ENCODE data around the gene HM13. TPM values are rescaled to one million over a fixed set of nuclear protein-coding genes. Genes with fewer than 3 reads are reported as not detected.

Gene HM13
- total RNA-seq, 4 donors from 2014 or later, result 48.2 to 99.6 (median 58.1) TPM

DNA sequence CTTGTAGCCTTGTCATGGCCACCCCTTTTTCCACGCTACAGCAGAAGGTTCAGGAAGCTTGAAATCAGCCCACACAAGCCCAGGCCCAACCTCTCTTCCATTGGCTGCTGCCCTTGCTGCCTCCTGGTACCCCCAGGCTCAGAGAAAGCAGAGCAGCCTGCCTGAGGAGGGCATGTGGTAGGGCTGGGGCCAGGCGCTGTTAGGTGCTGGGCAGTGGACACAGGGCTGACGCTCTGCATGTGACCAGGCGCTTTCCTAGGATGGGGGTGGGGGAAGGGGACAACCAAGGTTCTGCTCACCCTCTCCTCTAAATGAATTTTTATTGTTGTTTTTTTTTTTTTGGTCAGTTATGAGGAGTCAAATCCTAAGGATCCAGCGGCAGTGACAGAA, 54.5 kb downstream of the HM13 start:
- TF ChIP-seq, protein P1, sequence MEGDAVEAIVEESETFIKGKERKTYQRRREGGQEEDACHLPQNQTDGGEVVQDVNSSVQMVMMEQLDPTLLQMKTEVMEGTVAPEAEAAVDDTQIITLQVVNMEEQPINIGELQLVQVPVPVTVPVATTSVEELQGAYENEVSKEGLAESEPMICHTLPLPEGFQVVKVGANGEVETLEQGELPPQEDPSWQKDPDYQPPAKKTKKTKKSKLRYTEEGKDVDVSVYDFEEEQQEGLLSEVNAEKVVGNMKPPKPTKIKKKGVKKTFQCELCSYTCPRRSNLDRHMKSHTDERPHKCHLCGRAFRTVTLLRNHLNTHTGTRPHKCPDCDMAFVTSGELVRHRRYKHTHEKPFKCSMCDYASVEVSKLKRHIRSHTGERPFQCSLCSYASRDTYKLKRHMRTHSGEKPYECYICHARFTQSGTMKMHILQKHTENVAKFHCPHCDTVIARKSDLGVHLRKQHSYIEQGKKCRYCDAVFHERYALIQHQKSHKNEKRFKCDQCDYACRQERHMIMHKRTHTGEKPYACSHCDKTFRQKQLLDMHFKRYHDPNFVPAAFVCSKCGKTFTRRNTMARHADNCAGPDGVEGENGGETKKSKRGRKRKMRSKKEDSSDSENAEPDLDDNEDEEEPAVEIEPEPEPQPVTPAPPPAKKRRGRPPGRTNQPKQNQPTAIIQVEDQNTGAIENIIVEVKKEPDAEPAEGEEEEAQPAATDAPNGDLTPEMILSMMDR (IDR thresholded peaks at IDR 0.05; ENCODE audit: low read depth), result no peak

DNA sequence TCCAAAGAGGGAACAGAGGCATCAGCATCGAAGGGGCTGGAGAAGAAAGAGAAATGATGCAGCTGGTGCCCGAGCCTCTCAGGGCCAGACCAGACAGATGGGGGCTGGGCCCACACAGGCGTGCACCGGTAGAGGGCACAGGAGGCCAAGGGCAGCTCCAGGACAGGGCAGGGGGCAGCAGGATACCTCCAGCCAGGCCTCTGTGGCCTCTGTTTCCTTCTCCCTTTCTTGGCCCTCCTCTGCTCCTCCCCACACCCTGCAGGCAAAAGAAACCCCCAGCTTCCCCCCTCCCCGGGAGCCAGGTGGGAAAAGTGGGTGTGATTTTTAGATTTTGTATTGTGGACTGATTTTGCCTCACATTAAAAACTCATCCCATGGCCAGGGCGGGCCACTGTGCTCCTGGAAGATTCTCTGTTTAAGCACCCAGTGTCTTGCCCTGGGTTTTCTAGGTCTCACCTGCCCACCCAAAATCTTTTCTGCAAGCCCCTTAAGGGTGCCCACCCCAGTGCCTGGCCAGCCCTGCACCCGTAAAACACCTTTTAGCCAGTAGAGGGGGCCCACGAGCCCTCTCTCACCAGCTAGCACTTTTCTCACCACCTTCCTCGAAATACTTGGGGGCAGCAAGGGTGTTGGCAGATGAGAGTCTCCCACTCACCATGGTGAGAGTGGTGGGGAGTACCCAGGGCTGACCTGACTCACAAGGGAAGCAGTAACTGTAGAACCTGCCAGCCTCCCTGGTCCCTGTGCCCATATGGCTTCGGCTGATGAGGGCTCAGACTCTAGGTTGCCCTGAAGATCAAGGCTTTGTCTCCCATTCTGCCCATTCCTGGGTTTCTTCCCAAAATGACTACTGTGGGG, 55.1 kb downstream of the HM13 start:
- TF ChIP-seq, protein P1 (IDR thresholded peaks at IDR 0.05; ENCODE audit: low read depth), result no peak

DNA sequence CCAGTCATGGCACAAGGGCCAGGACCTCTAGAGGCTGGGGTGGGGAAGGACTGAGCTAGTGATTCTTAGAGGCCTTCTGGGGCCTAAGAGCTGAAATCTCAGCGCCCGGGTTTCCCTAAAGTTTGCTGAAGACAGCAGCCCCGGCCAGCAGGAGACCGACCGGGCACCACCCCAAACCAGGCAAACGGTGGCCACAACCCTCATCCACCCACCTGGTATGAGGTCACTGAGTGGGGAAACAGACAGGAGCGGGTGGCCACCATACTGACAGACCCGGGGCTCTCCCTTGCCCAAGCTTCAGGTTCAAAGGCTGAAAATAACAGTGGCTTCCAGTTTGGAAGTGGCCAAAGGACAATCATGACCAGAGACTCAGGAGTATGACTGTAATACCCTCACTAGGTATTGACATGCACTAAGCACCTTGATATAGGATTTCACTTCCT, 55.8 kb downstream of the HM13 start:
- TF ChIP-seq, protein P1 (IDR thresholded peaks at IDR 0.05; ENCODE audit: low read depth), result no peak

DNA sequence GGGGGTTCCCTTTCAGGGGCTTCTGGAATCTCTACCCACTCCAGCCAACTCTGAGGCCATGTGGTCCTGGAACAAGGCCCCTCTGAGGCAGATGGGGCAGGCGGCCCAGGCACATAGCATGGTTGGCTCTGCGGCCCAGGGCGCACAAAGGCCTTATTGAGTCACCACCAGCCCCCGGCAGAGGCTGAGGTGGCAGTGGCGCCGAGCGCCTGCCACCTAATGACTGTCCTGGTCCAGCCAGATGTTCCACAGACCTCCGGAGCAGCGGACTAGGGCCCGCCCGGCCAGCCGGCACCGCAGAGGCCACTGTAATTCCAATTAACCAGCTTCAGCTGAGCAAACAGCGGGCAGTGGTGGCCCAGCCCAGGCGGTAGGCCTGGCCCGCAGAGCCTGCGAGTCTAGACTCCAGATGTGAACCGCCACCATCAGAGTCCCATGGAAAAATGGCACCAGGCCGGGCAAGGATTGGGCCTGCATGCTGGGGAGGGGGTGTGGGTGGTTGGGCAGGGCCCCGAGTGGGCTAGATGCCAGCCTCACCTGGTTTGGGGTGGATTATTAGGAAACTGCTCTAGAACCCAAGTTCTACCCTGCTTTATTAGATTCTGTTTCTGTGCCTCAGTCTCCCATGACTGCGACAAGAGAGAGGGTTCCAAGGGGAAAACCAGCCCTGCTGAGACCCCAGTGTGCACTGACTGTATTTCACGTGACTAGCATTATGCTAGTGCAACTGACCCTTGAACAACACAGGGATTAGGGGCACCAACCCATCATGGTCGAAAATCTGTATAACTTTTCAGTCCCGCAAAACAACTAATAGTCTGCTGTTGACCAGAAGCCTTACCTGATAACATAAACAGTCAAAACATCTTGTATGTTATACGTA, 56.7 kb downstream of the HM13 start:
- TF ChIP-seq, protein P1 (IDR thresholded peaks at IDR 0.05; ENCODE audit: low read depth), result no peak

DNA sequence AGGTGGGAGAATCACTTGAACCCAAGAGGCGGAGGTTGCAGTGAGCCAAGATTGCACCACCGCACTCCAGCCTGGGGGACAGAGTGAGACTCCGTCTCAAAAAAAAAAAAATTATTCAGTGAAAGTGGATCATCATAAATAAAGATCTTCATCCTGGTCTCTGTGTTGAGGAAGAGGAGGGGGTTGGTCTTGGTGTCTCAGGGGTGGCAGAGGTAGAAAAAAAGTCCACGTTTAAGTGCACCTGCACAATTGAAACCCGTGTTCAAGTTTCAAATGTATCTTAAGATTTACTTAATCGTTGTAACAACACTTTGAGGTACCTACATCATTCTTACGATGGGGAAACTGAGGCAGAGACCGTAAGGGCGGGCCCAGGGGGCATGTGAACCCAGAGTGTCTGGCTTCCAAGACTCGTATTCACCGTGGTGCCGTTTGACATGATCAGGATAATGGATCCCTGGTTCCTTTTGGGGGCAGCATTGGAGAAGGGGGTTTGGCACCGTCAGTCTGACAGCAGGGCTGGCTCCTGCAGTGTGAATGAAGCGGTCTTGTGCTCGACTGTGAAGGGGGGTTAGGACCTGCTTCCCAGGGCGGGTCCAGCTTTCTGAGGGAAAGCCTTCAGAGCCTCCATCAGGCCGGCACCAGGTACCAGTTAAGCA, 57.9 kb downstream of the HM13 start:
- TF ChIP-seq, protein P1 (IDR thresholded peaks at IDR 0.05; ENCODE audit: low read depth), result no peak

DNA sequence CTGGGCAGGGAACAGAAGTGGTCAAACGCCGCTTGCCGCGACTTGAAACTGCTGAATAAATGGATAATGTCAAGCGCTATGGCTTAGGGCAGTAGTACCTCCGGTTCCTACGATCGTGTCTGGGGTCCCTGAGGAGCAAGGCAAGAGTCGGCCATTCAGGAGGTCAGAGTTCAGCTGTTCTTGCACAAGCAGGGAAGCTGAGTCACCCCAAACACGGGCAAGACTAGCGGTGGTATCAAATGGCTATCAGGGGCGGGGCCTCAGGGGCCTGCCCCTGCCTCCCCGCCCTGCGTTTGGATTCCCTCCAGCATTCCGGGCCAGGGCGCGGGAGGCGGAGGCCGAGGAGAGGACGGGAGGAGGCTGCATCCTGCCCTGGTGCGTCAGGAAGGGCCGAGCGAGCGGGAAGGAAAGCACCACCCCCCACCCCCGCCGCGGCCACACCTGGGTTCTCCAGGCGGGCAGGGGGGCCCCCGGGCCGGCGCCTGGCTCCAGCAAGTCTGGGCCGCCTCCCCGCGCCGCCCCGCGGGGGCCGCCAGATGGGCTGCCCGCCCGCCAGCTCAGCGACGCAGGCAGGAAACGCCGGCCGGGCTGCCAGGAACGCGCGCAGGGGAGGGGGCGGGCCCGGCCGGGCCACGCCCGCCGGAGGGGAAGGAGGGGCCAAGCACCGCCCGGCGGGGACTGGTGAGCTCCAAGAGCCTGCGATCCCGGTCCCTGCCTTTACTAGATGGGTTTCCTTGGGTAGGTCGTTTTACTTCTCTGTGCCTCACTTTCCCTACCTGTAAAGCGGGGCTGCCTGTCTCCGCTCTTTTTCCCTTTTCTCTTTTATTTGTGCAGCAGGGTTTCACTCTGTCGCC, 58.7 kb downstream of the HM13 start:
- TF ChIP-seq, protein P1 (IDR thresholded peaks at IDR 0.05; ENCODE audit: low read depth), result no peak

Measured in subcutaneous adipose tissue (tissue), 4 donors.